ENCODE measurements around the gene BOLA3. TPM values are rescaled to one million over a fixed set of nuclear protein-coding genes. Genes with fewer than 3 reads are reported as not detected.

Gene BOLA3
- total and polyA plus RNA-seq, 2 of the 4 experiments (the other 2 are of a cell fraction): 13.3 to 39.5 TPM

- CTCF ChIA-PET: no interaction called here
- Histone ChIP-seq H3K27me3 (ENCODE audit: control insufficient read depth, insufficient read depth, low read length) (no peaks in the 10 kb centered on the region), H3K9ac (ENCODE audit: low read depth, low read length) (no peak overlapping the region), H4K91ac (ENCODE audit: insufficient read depth, low read depth, low read length) (no peak overlapping the region), H3K79me1 (ENCODE audit: low read depth in 1 of 2, low read length in 2 of 2) (peaks cover 3 to 23% of the 10 kb centered on the region in 2 experiments; a peak in 3 of 4 replicates), H4K20me1 (ENCODE audit: insufficient read depth, low read length) (peaks cover 6% of the 10 kb centered on the region; the same call in 1 of the 2 replicates), H3K23ac (ENCODE audit: low read depth, low read length) (no peak overlapping the region), H3K4ac (ENCODE audit: low read depth, low read length) (no peak overlapping the region), H3K9me1 (ENCODE audit: insufficient read depth, low read length) (peaks cover 9% of the 10 kb centered on the region), H2AK9ac (replicated peaks; ENCODE audit: low read depth, low read length, poor library complexity) (no peak overlapping the region), H3K4me2 (ENCODE audit: low read depth, low read length) (no peak overlapping the region), H2BK15ac (ENCODE audit: low read depth, low read length) (no peak overlapping the region), H3K18ac (ENCODE audit: low read depth, low read length) (no peak overlapping the region), H3K9me3 (ENCODE audit: control insufficient read depth, insufficient read depth, low read length) (no peaks in the 10 kb centered on the region), H2BK5ac (ENCODE audit: low read depth, low read length, poor library complexity, severe bottlenecking) (no peak overlapping the region), H2BK20ac (ENCODE audit: low read depth, low read length) (no peak overlapping the region), H4K8ac (ENCODE audit: low read depth in 2 of 2, low read length in 2 of 2) (no peak overlapping the region), H3K4me1 (ENCODE audit: control insufficient read depth, insufficient read depth, low read length) (peaks cover 7% of the 10 kb centered on the region), H4K5ac (ENCODE audit: low read depth, low read length) (no peak overlapping the region), H3K56ac (ENCODE audit: extremely low read depth, insufficient read depth, low read length) (no peak overlapping the region), H2AK5ac (ENCODE audit: low read depth, low read length) (no peak overlapping the region), H3K4me3 (ENCODE audit: insufficient read depth, low read depth, low read length) (no peak overlapping the region), H2AFZ (replicated peaks; ENCODE audit: low read length, poor library complexity) (no peak overlapping the region), H3K27ac (ENCODE audit: insufficient read depth, low read length) (no peak overlapping the region), H3K14ac (replicated peaks; ENCODE audit: low read depth, low read length) (no peak overlapping the region), H2BK120ac (ENCODE audit: low read depth, low read length) (no peak overlapping the region), H3K36me3 (ENCODE audit: control insufficient read depth, insufficient read depth, low read length) (peaks cover 35% of the 10 kb centered on the region)
- no peak for ATAC-seq (ENCODE audit: low read depth)
- in situ Hi-C loops (cut with MboI; ENCODE audit: low sequenced_read_pairs): no loop called here
- TF ChIP-seq MXI1 (IDR thresholded peaks at IDR 0.05; ENCODE audit: borderline replicate concordance, low read depth, low read length) (no peak), MAFK (IDR thresholded peaks at IDR 0.05; ENCODE audit: low read depth, low read length) (no peak), BHLHE40 (IDR thresholded peaks at IDR 0.05; ENCODE audit: low read depth, low read length) (no peak)
- BruUV-seq (replicated peaks): no TSS peak
- 90% methylated on average over 2 of the region's 6 CpGs; no CpG with 5 or more reads in 1 of the 2 experiments for WGBS, 2 experiments (ENCODE audit: extremely low coverage in 2 of 2, insufficient read length in 1 of 2)
- intact Hi-C loops (cut with micrococcal nuclease): no loop called here
- dilution Hi-C loops (cut with HindIII; ENCODE audit: low sequenced_read_pairs, unreplicated experiment): no loop called here
- POLR2A ChIA-PET (ENCODE audit: unreplicated experiment): interaction anchor here (0.7 kb wide), 1 partner anchor 11 kb away, joined by 4 read pairs; no protein-coding TSS in a partner anchor
- DNase-seq: no peak
Observed at GRCh38 chr2:74086021-74086420, 61.7 kb downstream of the BOLA3 start.

Other genes starting within 250 kb of the BOLA3 start
- 57.2 and 66.3 TPM in 2 replicates for gene DGUOK, start 221.0 kb downstream of the BOLA3 start, total RNA-seq (2012; rRNA removed)
- 111 and 116 TPM in 2 replicates for gene DGUOK, start 221.0 kb downstream of the BOLA3 start, polyA plus RNA-seq (2012; rRNA removed)
- gene TET3, start 163.0 kb downstream of the BOLA3 start, total RNA-seq (2012; rRNA removed): 1.6 and 1.7 TPM in 2 replicates
- 1.8 TPM in 2 replicates for gene TET3, start 163.0 kb downstream of the BOLA3 start, polyA plus RNA-seq (2012; rRNA removed)
- 60.8 and 105 TPM in 2 replicates for gene MOB1A, start 31.0 kb upstream of the BOLA3 start, total RNA-seq (2012; rRNA removed)
- 15.4 and 21.0 TPM in 2 replicates for gene MOB1A, start 31.0 kb upstream of the BOLA3 start, polyA plus RNA-seq (2012; rRNA removed)
- 122 and 136 TPM in 2 replicates for gene MTHFD2, start 50.7 kb upstream of the BOLA3 start, total RNA-seq (2012; rRNA removed)
- gene MTHFD2, start 50.7 kb upstream of the BOLA3 start, polyA plus RNA-seq (2012; rRNA removed): 53.5 and 66.8 TPM in 2 replicates
- 0.18 TPM in 1 of 2 replicates, not detected in the other for gene SLC4A5, start 195.5 kb upstream of the BOLA3 start, total RNA-seq (2012; rRNA removed)
- gene SLC4A5, start 195.5 kb upstream of the BOLA3 start, polyA plus RNA-seq (2012; rRNA removed): 0.20 and 0.22 TPM in 2 replicates
- 204 and 229 TPM in 2 replicates for gene DCTN1, start 232.4 kb upstream of the BOLA3 start, total RNA-seq (2012; rRNA removed)
- gene DCTN1, start 232.4 kb upstream of the BOLA3 start, polyA plus RNA-seq (2012; rRNA removed): 136 and 149 TPM in 2 replicates